Measurements from ENCODE around the gene RAB11FIP5. TPM values are rescaled to one million over a fixed set of nuclear protein-coding genes. Genes with fewer than 3 reads are reported as not detected.

The RAB11FIP5 gene
- total and polyA plus RNA-seq, 9 of the 15 experiments (the other 6 are each of a cell fraction or from before 2014, with no cell fraction given): 1.7 to 14.4 (median 6.4) TPM

- no TSS peak for BruUV-seq (replicated peaks)
- H3K4me1 ChIP-seq (replicated peaks in 1 of 2; ENCODE audit: control insufficient read depth in 2 of 2, insufficient read depth in 2 of 2, low read length in 2 of 2): peaks cover 10 to 14% of the 10 kb centered on the region in 2 experiments; a peak in 4 of 5 replicates
- ATAC-seq: no peak
- H3K27ac ChIP-seq (ENCODE audit: extremely low read depth, low read depth, low read length): no peak overlapping the region
- WGBS (ENCODE audit: insufficient coverage, low coverage, missing lambda C conversion rate): 50% methylated on average over 1 of the region's 3 CpGs
- H3K36me3 ChIP-seq (ENCODE audit: control insufficient read depth, insufficient read depth, low read length): no peaks in the 10 kb centered on the region
- FAIRE-seq: no peak
- in situ Hi-C loops (cut with MboI): no loop called here
- no peaks in the 10 kb centered on the region for H3K9me3 ChIP-seq (replicated peaks; ENCODE audit: control insufficient read depth, insufficient read depth, low read depth, low read length)
- H3K9me1 ChIP-seq (ENCODE audit: control insufficient read depth, insufficient read depth, low read length): no peaks in the 10 kb centered on the region
- H3K9ac ChIP-seq (ENCODE audit: insufficient read depth in 1 of 2, low read depth in 2 of 2, low read length in 2 of 2): 0 out of 4 replicates have a peak overlapping the region, but pooled peaks of 1 of the 2 experiments have one; percentile 21
- no peak overlapping the region for H2AFZ ChIP-seq (ENCODE audit: low read depth, low read length)
- H4K20me1 ChIP-seq (replicated peaks; ENCODE audit: control insufficient read depth, insufficient read depth, low read length): peaks cover 26% of the 10 kb centered on the region
- H3K4me3 ChIP-seq: no peak overlapping the region
- H3K79me2 ChIP-seq (ENCODE audit: control insufficient read depth, insufficient read depth, low read length): peaks cover 23% of the 10 kb centered on the region
- DNase-seq (ENCODE audit: extremely low read depth in 1 of 4, low spot score in 3 of 4): no peak
- H3K4me2 ChIP-seq (ENCODE audit: insufficient read depth, low read length): no peak overlapping the region
- no peak for TF ChIP-seq ERF (CRISPR knock-in tag; IDR thresholded peaks at IDR 0.05)
- ChIA-PET CTCF (ENCODE audit: low intra/inter-chr PET ratio) (no interaction called here), POLR2A (interaction anchor here (1.0 to 1.2 kb wide), 2 partner anchors 14 to 27 kb away, joined by 3 to 4 read pairs; no protein-coding TSS in a partner anchor)
- no peaks in the 10 kb centered on the region for H3K27me3 ChIP-seq (ENCODE audit: control insufficient read depth in 2 of 2, insufficient read depth in 2 of 2, low read length in 2 of 2)
- intact Hi-C loops (cut with micrococcal nuclease): no loop called here
Measured at GRCh38 chr2:73106791-73107190, 6.0 kb downstream of the RAB11FIP5 start.

GRCh38 chr2:73105511-73105971 lies 7.2 kb downstream of the RAB11FIP5 start:
- no TSS peak for BruUV-seq (replicated peaks)
- H3K79me2 ChIP-seq (ENCODE audit: control insufficient read depth, insufficient read depth, low read length): peaks cover 11% of the 10 kb centered on the region; the same call in 2 of the 3 replicates
- in situ Hi-C loops (cut with MboI): no loop called here
- TF ChIP-seq TOE1 (IDR thresholded peaks at IDR 0.05; ENCODE audit: borderline replicate concordance) (no peak), TOE1 (CRISPR knock-in tag; IDR thresholded peaks at IDR 0.05; ENCODE audit: borderline replicate concordance, low read depth) (no peak), ASH1L (IDR thresholded peaks at IDR 0.05; ENCODE audit: borderline replicate concordance, low read depth, partially characterized antibody) (no peak), CREM (IDR thresholded peaks at IDR 0.05; ENCODE audit: low read depth) (no peak), YBX1 (IDR thresholded peaks at IDR 0.05) (no peak), ZBTB49 (CRISPR knock-in tag; IDR thresholded peaks at IDR 0.05; ENCODE audit: borderline replicate concordance) (no peak), XRCC3 (IDR thresholded peaks at IDR 0.05) (no peak), JUND (IDR thresholded peaks at IDR 0.05; ENCODE audit: borderline replicate concordance, low read depth, low read length) (no peak), JUND (tag; IDR thresholded peaks at IDR 0.05; ENCODE audit: borderline replicate concordance, low read depth, low read length) (no peak)
- TF ChIP-seq, protein P1, sequence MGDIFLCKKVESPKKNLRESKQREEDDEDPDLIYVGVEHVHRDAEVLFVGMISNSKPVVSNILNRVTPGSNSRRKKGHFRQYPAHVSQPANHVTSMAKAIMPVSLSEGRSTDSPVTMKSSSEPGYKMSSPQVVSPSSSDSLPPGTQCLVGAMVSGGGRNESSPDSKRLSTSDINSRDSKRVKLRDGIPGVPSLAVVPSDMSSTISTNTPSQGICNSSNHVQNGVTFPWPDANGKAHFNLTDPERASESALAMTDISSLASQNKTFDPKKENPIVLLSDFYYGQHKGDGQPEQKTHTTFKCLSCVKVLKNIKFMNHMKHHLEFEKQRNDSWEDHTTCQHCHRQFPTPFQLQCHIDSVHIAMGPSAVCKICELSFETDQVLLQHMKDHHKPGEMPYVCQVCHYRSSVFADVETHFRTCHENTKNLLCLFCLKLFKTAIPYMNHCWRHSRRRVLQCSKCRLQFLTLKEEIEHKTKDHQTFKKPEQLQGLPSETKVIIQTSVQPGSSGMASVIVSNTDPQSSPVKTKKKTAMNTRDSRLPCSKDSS (IDR thresholded peaks at IDR 0.05; ENCODE audit: low read depth, partially characterized antibody): no peak

More at GRCh38 chr2:73105511-73105971, 7.2 kb downstream of the RAB11FIP5 start:
- no peak for DNase-seq (ENCODE audit: extremely low read depth in 1 of 4, low spot score in 3 of 4)
- no peak for ATAC-seq
- Histone ChIP-seq H4K20me1 (replicated peaks; ENCODE audit: control insufficient read depth, insufficient read depth, low read length) (peaks cover 19% of the 10 kb centered on the region), H2AFZ (ENCODE audit: low read depth, low read length) (no peak overlapping the region), H3K4me3 (no peak overlapping the region), H3K4me1 (replicated peaks in 1 of 2; ENCODE audit: control insufficient read depth in 2 of 2, insufficient read depth in 2 of 2, low read length in 2 of 2) (peaks cover 2 to 7% of the 10 kb centered on the region in 2 experiments; a peak in 3 of 5 replicates), H3K9me1 (ENCODE audit: control insufficient read depth, insufficient read depth, low read length) (no peaks in the 10 kb centered on the region), H3K27ac (ENCODE audit: extremely low read depth, low read depth, low read length) (no peak overlapping the region), H3K9me3 (replicated peaks; ENCODE audit: control insufficient read depth, insufficient read depth, low read depth, low read length) (no peaks in the 10 kb centered on the region), H3K9ac (ENCODE audit: insufficient read depth in 1 of 2, low read depth in 2 of 2, low read length in 2 of 2) (no peak overlapping the region), H3K36me3 (ENCODE audit: control insufficient read depth, insufficient read depth, low read length) (no peaks in the 10 kb centered on the region), H3K4me2 (ENCODE audit: insufficient read depth, low read length) (no peak overlapping the region), H3K27me3 (ENCODE audit: control insufficient read depth in 2 of 2, insufficient read depth in 2 of 2, low read length in 2 of 2) (no peaks in the 10 kb centered on the region)
- WGBS (ENCODE audit: insufficient coverage, low coverage, missing lambda C conversion rate): 63% methylated on average over 2 of the region's 2 CpGs
- POLR2A ChIA-PET: interaction anchor here (1.2 kb wide), 1 partner anchor 13 kb away, joined by 4 read pairs; no protein-coding TSS in a partner anchor
- no peak for FAIRE-seq
- intact Hi-C loops (cut with micrococcal nuclease): no loop called here
- CTCF ChIA-PET (ENCODE audit: low intra/inter-chr PET ratio): no interaction called here
